ENCODE measurements around the gene IL18BP.

IL18BP gene

GRCh38 chr11:71998649-71999310 lies at the start of gene IL18BP:
TSS of gene IL18BP (plus strand) at chr11:71998909. CDS start at chr11:71999985, 1,076 bp downstream.
- DNase-seq, result no peak

- no peak for DNase-seq
These were observed 49.7 kb upstream of the IL18BP start for GRCh38 chr11:71949034-71949433.

- DNase-seq, result no peak
These were observed 46.9 kb upstream of the IL18BP start for GRCh38 chr11:71951741-71952310.

GRCh38 chr11:71955898-71956456 lies 42.7 kb upstream of the IL18BP start:
- no peak for DNase-seq

GRCh38 chr11:71962428-71963038 lies 36.2 kb upstream of the IL18BP start:
- peak; percentile 95 for DNase-seq

- no peak for DNase-seq
These were observed 35.2 kb upstream of the IL18BP start for GRCh38 chr11:71963468-71963867.

- no peak for DNase-seq
These were observed 34.1 kb upstream of the IL18BP start for GRCh38 chr11:71964641-71965040.

GRCh38 chr11:71971680-71972079 lies 27.0 kb upstream of the IL18BP start:
- DNase-seq, result no peak

GRCh38 chr11:71976551-71976950 lies 22.2 kb upstream of the IL18BP start:
- DNase-seq, result no peak

GRCh38 chr11:71977090-71977489 lies 21.6 kb upstream of the IL18BP start:
- no peak for DNase-seq

GRCh38 chr11:71977743-71978418 lies 20.8 kb upstream of the IL18BP start:
- peak; percentile 97 for DNase-seq

GRCh38 chr11:71979094-71979493 lies 19.6 kb upstream of the IL18BP start:
- no peak for DNase-seq

GRCh38 chr11:71979602-71980001 lies 19.1 kb upstream of the IL18BP start:
- DNase-seq, result no peak

GRCh38 chr11:71986131-71986530 lies 12.6 kb upstream of the IL18BP start:
- DNase-seq, result peak; percentile 93

GRCh38 chr11:71987521-71987920 lies 11.2 kb upstream of the IL18BP start:
- no peak for DNase-seq

- no peak for DNase-seq
These were observed 10.7 kb upstream of the IL18BP start for GRCh38 chr11:71988050-71988449.

GRCh38 chr11:71990701-71991100 lies 8.0 kb upstream of the IL18BP start:
- DNase-seq, result no peak

GRCh38 chr11:71991494-71991893 lies 7.2 kb upstream of the IL18BP start:
- peak; percentile 88 for DNase-seq

GRCh38 chr11:71992136-71992730 lies 6.5 kb upstream of the IL18BP start:
- DNase-seq, result no peak

- DNase-seq, result peak; percentile 88
These were observed 3.9 kb upstream of the IL18BP start for GRCh38 chr11:71994786-71995185.

- DNase-seq, result peak; percentile 100
These were observed 2.9 kb upstream of the IL18BP start for GRCh38 chr11:71995726-71996291.

- DNase-seq, result no peak
These were observed 2.2 kb upstream of the IL18BP start for GRCh38 chr11:71996517-71996916.

GRCh38 chr11:71996946-71997345 lies 1.8 kb upstream of the IL18BP start:
- peak; percentile 64 for DNase-seq

Data from OCI-M1 (cell line).